KMS-11 (cell line): ENCODE results near the gene TSSK1B.
"Not testable (repeated sequence)": the region's sequence is repeated elsewhere in the genome, so short reads cannot be mapped to it uniquely, and the experiment has no call there.

Experiments
- H2AFZ ChIP-seq: fragments of 200-600 bp; sonication (generic); 2 replicates; pipeline ENCODE4 v1.6.1; 2016; ENCODE audit warnings: antibody characterized with exemption, mixed run types, low read depth
- H3K27ac ChIP-seq: fragments of 200-600 bp; sonication (generic); 2 replicates; pipeline ENCODE4 v1.6.1; 2016; ENCODE audit warnings: mild to moderate bottlenecking, mixed run types
- H3K27me3 ChIP-seq: fragments of 200-600 bp; sonication (generic); 2 replicates; pipeline ENCODE4 v1.6.1; 2017; ENCODE audit warnings: mild to moderate bottlenecking, low read depth, mixed run types, moderate library complexity; ENCODE audit not compliant: insufficient read depth
- H3K36me3 ChIP-seq: fragments of 200-600 bp; sonication (generic); 2 replicates; pipeline ENCODE4 v1.6.1; 2017; ENCODE audit warnings: mild to moderate bottlenecking, mixed run types; ENCODE audit not compliant: insufficient read depth
- H3K4me1 ChIP-seq: fragments of 200-600 bp; sonication (generic); 2 replicates; pipeline ENCODE4 v1.6.1; 2016; ENCODE audit warnings: mild to moderate bottlenecking, low read depth, mixed run types; ENCODE audit not compliant: poor library complexity, severe bottlenecking
- H3K4me2 ChIP-seq: fragments of 200-600 bp; sonication (generic); 2 replicates; pipeline ENCODE4 v1.7.0; 2016; ENCODE audit warnings: mild to moderate bottlenecking, mixed run types
- H3K4me3 ChIP-seq: fragments of 200-600 bp; sonication (generic); IDR thresholded peaks from 2 replicates; pipeline ENCODE4 v1.6.1; 2017; ENCODE audit warnings: low read depth, low read length, mixed read lengths; ENCODE audit not compliant: insufficient read depth
- H3K79me2 ChIP-seq: fragments of 200-600 bp; sonication (generic); 2 replicates; pipeline ENCODE4 v1.6.1; 2016; ENCODE audit warnings: low read depth, mixed run types; ENCODE audit not compliant: insufficient read depth
- H3K9ac ChIP-seq: fragments of 200-600 bp; sonication (generic); 2 replicates; pipeline ENCODE4 v1.6.1; 2016; ENCODE audit warnings: mild to moderate bottlenecking, mixed run types
- H4K20me1 ChIP-seq: fragments of 200-600 bp; sonication (generic); 2 replicates; pipeline ENCODE4 v1.6.1; 2016; ENCODE audit warnings: mild to moderate bottlenecking, mixed run types; ENCODE audit not compliant: insufficient read depth
- TF ChIP-seq, protein P1 (sequence below): fragments of 200-600 bp; sonication (generic); conservative IDR thresholded peaks from 2 replicates; pipeline ENCODE4 v1.6.1; 2017; ENCODE audit warnings: low read depth, mild to moderate bottlenecking, antibody characterized with exemption, low read length, moderate library complexity, mixed read lengths

TSSK1B gene

DNA sequence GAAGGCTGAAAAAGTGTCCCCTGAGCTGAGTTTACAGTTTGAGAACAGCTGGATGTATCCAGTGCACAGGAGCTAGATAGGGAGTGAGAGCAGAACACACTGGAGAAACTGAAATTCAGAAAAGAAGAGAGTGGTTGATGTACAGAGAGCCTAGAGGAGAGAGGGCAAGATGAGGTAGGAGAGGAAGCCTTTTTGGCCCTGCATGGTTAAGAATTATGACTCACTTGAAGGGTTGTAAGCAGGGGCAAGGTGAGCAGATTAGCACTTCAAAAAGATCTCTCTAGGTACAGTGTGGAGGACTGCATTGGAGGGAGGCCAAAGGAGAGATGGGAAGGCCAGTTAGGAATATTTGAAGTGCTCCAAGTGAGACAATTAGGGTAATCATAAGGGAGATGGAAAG lies 28.2 kb upstream of the TSSK1B start:
- no peaks in the 10 kb centered on the region for H4K20me1 ChIP-seq
- H3K4me1 ChIP-seq, result no peaks in the 10 kb centered on the region
- TF ChIP-seq, protein P1, sequence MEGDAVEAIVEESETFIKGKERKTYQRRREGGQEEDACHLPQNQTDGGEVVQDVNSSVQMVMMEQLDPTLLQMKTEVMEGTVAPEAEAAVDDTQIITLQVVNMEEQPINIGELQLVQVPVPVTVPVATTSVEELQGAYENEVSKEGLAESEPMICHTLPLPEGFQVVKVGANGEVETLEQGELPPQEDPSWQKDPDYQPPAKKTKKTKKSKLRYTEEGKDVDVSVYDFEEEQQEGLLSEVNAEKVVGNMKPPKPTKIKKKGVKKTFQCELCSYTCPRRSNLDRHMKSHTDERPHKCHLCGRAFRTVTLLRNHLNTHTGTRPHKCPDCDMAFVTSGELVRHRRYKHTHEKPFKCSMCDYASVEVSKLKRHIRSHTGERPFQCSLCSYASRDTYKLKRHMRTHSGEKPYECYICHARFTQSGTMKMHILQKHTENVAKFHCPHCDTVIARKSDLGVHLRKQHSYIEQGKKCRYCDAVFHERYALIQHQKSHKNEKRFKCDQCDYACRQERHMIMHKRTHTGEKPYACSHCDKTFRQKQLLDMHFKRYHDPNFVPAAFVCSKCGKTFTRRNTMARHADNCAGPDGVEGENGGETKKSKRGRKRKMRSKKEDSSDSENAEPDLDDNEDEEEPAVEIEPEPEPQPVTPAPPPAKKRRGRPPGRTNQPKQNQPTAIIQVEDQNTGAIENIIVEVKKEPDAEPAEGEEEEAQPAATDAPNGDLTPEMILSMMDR, result no peak
- H3K36me3 ChIP-seq, result no peaks in the 10 kb centered on the region
- H3K4me2 ChIP-seq, result no peak overlapping the region
- H3K4me3 ChIP-seq, result no peak overlapping the region
- H3K27me3 ChIP-seq, result no peaks in the 10 kb centered on the region
- H2AFZ ChIP-seq, result no peak overlapping the region
- H3K9ac ChIP-seq, result no peak overlapping the region
- no peaks in the 10 kb centered on the region for H3K79me2 ChIP-seq
- no peak overlapping the region for H3K27ac ChIP-seq

DNA sequence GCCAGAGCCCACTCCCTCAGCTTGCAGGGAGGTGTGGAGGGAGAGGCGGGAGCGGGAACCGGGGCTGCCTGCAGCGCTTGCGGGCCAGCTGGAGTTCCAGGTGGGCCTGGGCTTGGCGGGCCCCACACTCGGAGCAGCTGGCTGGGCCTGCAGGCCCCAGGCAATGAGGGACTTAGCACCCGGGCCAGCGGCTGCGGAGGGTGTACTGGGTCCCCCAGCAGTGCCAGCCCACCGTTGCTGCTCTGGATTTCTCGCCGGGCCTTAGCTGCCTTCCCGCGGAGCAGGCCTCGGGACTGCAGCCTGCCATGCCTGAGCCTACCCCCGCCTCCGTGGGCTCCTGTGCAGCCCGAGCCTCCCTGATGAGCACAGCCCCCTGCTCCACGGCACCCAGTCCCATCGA lies 22.3 kb upstream of the TSSK1B start:
- not testable (repeated sequence) for H2AFZ ChIP-seq, H3K4me1 ChIP-seq, H3K4me3 ChIP-seq, H3K79me2 ChIP-seq, H3K36me3 ChIP-seq, H4K20me1 ChIP-seq, H3K4me2 ChIP-seq, H3K9ac ChIP-seq, H3K27me3 ChIP-seq, H3K27ac ChIP-seq

DNA sequence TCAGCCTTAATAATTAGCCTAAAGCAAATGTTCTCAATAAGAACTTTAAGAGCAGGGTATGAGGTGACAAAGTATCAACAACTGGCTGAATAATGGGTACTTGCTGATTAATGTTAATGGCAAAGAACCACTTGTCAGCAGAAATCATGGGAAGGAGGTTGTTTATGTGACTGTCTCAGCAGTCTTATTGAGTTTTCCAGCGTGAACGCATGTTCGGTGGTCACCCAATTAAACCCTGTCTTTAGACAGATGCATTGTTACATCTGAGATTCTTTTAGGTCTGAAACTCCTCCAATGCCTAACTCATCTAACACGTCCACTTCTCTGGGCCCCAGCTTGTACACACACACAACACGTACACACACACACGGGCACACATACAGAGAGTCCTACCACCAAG lies 18.2 kb upstream of the TSSK1B start:
- no peaks in the 10 kb centered on the region for H3K79me2 ChIP-seq
- H3K9ac ChIP-seq, result no peak overlapping the region
- TF ChIP-seq, protein P1, result no peak
- H3K27ac ChIP-seq, result no peak overlapping the region
- H3K27me3 ChIP-seq, result no peaks in the 10 kb centered on the region
- H3K4me2 ChIP-seq, result no peak overlapping the region
- H3K4me1 ChIP-seq, result no peaks in the 10 kb centered on the region
- H2AFZ ChIP-seq, result no peak overlapping the region
- H4K20me1 ChIP-seq, result no peaks in the 10 kb centered on the region
- no peak overlapping the region for H3K4me3 ChIP-seq
- H3K36me3 ChIP-seq, result no peaks in the 10 kb centered on the region

DNA sequence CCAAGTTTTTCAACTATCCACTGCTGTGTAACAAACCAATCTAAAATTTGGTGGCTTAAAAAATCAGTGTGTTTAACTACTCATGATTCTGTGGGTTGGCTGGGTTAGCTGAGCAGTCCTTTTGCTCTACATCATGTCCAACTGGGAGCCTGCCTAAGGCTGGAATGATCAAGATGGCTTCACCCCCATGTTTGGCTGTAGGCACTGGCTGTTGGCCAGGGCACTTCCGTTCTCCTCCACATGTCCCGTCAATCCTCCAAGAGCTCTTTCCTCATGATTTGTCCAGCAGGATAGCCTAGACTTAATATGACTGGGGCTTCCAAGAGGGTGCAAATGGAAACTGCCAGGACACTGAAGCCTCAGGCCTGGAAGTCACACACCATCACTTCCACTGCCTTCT lies 17.0 kb upstream of the TSSK1B start:
- no peak overlapping the region for H2AFZ ChIP-seq
- H3K4me1 ChIP-seq, result no peaks in the 10 kb centered on the region
- H3K36me3 ChIP-seq, result no peaks in the 10 kb centered on the region
- no peak overlapping the region for H3K4me3 ChIP-seq
- no peak overlapping the region for H3K4me2 ChIP-seq
- H3K9ac ChIP-seq, result no peak overlapping the region
- no peak overlapping the region for H3K27ac ChIP-seq
- no peaks in the 10 kb centered on the region for H4K20me1 ChIP-seq
- no peaks in the 10 kb centered on the region for H3K27me3 ChIP-seq
- TF ChIP-seq, protein P1, result no peak
- H3K79me2 ChIP-seq, result no peaks in the 10 kb centered on the region

DNA sequence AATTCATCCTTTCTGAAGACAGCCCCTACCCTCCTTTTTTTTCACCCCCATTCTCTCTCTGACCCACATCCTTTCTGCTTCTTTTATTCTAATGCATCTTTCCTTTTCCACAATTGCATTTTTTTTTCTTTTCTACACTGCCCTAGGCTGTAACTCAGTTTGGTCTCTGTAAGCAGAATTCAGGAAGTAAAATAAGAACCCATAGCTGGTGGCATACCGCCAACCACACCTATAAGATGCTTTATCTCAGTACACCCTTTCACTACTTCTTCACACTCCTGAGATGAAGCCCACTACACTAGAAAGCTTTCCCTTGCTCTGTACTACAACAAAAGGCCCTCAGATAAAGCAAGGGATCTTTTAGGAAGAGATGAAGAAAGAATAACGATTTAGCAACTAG lies 16.1 kb upstream of the TSSK1B start:
- Histone ChIP-seq H3K9ac (no peak overlapping the region), H3K27me3 (no peaks in the 10 kb centered on the region), H3K4me2 (no peak overlapping the region), H3K27ac (no peak overlapping the region), H3K4me1 (no peaks in the 10 kb centered on the region), H3K79me2 (no peaks in the 10 kb centered on the region), H4K20me1 (no peaks in the 10 kb centered on the region), H3K4me3 (no peak overlapping the region), H3K36me3 (no peaks in the 10 kb centered on the region), H2AFZ (no peak overlapping the region)
- TF ChIP-seq, protein P1, result no peak
